ENCODE results near the gene ADAMTS5. TPM values are rescaled to one million over a fixed set of nuclear protein-coding genes. Genes with fewer than 3 reads are reported as not detected.

ADAMTS5 gene
- total RNA-seq, 4 donors from 2014 or later, result 24.8 to 99.7 (median 48.4) TPM

GRCh38 chr21:26965040-26965906 is 1.6 kb downstream of the ADAMTS5 start:
- intact Hi-C loops (cut with DNase I; ENCODE audit: low total_unique reads), result no loop called here
- peaks cover 7% of the 10 kb centered on the region in 2 donors for H3K4me1 ChIP-seq
- TF ChIP-seq CTCF (IDR thresholded peaks at IDR 0.05) (peak; percentile 37 to 79 (median 54)), POLR2A (IDR thresholded peaks at IDR 0.05) (peak; percentile 21 to 56)
- DNase-seq, result peak; percentile 80 to 83
- no peaks in the 10 kb centered on the region for H3K36me3 ChIP-seq
- peak overlapping the region; percentile 66 to 72 for H3K4me3 ChIP-seq
- H3K27me3 ChIP-seq, result no peaks in the 10 kb centered on the region
- H3K9me3 ChIP-seq, result no peaks in the 10 kb centered on the region
- peak overlapping the region; percentile 94 to 98 for H3K27ac ChIP-seq

- Histone ChIP-seq H3K27me3 (no peaks in the 10 kb centered on the region), H3K4me1 (peaks cover 7% of the 10 kb centered on the region in 2 donors), H3K36me3 (no peaks in the 10 kb centered on the region), H3K27ac (peak overlapping the region; percentile 94 to 98), H3K4me3 (peak overlapping the region; percentile 66 to 72), H3K9me3 (no peaks in the 10 kb centered on the region)
- DNase-seq, result peak; percentile 86 to 90
- peak; percentile 52 to 66 for TF ChIP-seq POLR2A (IDR thresholded peaks at IDR 0.05)
- TF ChIP-seq CTCF (IDR thresholded peaks at IDR 0.05), result peak in 1 of 4 experiments; percentile 9
- intact Hi-C loops (cut with DNase I; ENCODE audit: low total_unique reads), result no loop called here
These were observed 2.6 kb downstream of the ADAMTS5 start for GRCh38 chr21:26964170-26964778.

GRCh38 chr21:26962621-26963181 is 4.2 kb downstream of the ADAMTS5 start:
- intact Hi-C loops (cut with DNase I; ENCODE audit: low total_unique reads), result no loop called here

GRCh38 chr21:26961698-26962097 is 5.2 kb downstream of the ADAMTS5 start:
- no peaks in the 10 kb centered on the region for H3K27me3 ChIP-seq
- intact Hi-C loops (cut with DNase I; ENCODE audit: low total_unique reads), result no loop called here
- H3K4me1 ChIP-seq, result peaks cover 7% of the 10 kb centered on the region in 2 donors
- peak in 1 of 4 experiments; percentile 19 for TF ChIP-seq CTCF (IDR thresholded peaks at IDR 0.05)
- TF ChIP-seq POLR2A (IDR thresholded peaks at IDR 0.05), result no peak
- peak overlapping the region; percentile 94 to 98 for H3K27ac ChIP-seq
- peak in 1 of 2 donors; percentile 23 for DNase-seq
- no peaks in the 10 kb centered on the region for H3K9me3 ChIP-seq
- H3K36me3 ChIP-seq, result no peaks in the 10 kb centered on the region
- H3K4me3 ChIP-seq, result peak overlapping the region in 1 of 2 donors; percentile 72

More at GRCh38 chr21:26962621-26963181, 4.2 kb downstream of the ADAMTS5 start:
- no peaks in the 10 kb centered on the region for H3K36me3 ChIP-seq
- H3K4me3 ChIP-seq, result peak overlapping the region; percentile 6 to 72
- H3K27me3 ChIP-seq, result no peaks in the 10 kb centered on the region
- DNase-seq, result no peak
- TF ChIP-seq POLR2A (IDR thresholded peaks at IDR 0.05), result no peak
- TF ChIP-seq CTCF (IDR thresholded peaks at IDR 0.05), result no peak
- H3K4me1 ChIP-seq, result peaks cover 7% of the 10 kb centered on the region in 2 donors
- H3K27ac ChIP-seq, result peak overlapping the region; percentile 94 to 98
- no peaks in the 10 kb centered on the region for H3K9me3 ChIP-seq
